Measurements from ENCODE around the gene KLF3. TPM values are rescaled to one million over a fixed set of nuclear protein-coding genes. Genes with fewer than 3 reads are reported as not detected.

Gene KLF3
- total RNA-seq, 2 experiments from 2014 or later = 203 to 204 TPM

GRCh38 chr4:38706301-38706700 lies 42.3 kb downstream of the KLF3 start:
- CTCF ChIA-PET = no interaction called here
- no peaks in the 10 kb centered on the region for H3K27me3 Mint-ChIP-seq
- Histone ChIP-seq H3K9me3 (ENCODE audit: control insufficient read depth in 1 of 2, insufficient read depth in 1 of 2, low read length in 2 of 2) (no peaks in the 10 kb centered on the region), H3K27ac (ENCODE audit: low read depth in 1 of 2, low read length in 2 of 2) (no peak overlapping the region), H3K4me3 (ENCODE audit: low read length) (no peak overlapping the region), H3K36me3 (ENCODE audit: insufficient read depth, low read length) (no peaks in the 10 kb centered on the region), H3K27me3 (ENCODE audit: control insufficient read depth in 1 of 2, insufficient read depth in 2 of 2, low read length in 2 of 2) (no peaks in the 10 kb centered on the region), H3K4me1 (ENCODE audit: insufficient read depth, low read length) (no peaks in the 10 kb centered on the region)
- intact Hi-C loops (cut with DNase I, micrococcal nuclease) = no loop called here
- peaks cover 25% of the 10 kb centered on the region for H3K4me1 Mint-ChIP-seq (ENCODE audit: low read depth)
- ATAC-seq (ENCODE audit: poor library complexity) (no peak), DNase-seq (no peak)
- H3K27ac Mint-ChIP-seq = no peak overlapping the region
- TF ChIP-seq CTCF (IDR thresholded peaks at IDR 0.05) = no peak
- no peak overlapping the region for H3K4me3 Mint-ChIP-seq
- H3K9me3 Mint-ChIP-seq = no peaks in the 10 kb centered on the region
- POLR2A ChIA-PET = interaction anchor here (0.7 to 2.1 kb wide), 3 partner anchors 9 to 14 kb away, joined by 3 to 6 read pairs (median 4); no protein-coding TSS in a partner anchor
- H3K36me3 Mint-ChIP-seq (ENCODE audit: low read depth) = no peaks in the 10 kb centered on the region

- Histone ChIP-seq H3K4me1 (ENCODE audit: insufficient read depth, low read length) (no peaks in the 10 kb centered on the region), H3K27ac (ENCODE audit: low read depth in 1 of 2, low read length in 2 of 2) (no peak overlapping the region), H3K4me3 (ENCODE audit: low read length) (no peak overlapping the region), H3K27me3 (ENCODE audit: control insufficient read depth in 1 of 2, insufficient read depth in 2 of 2, low read length in 2 of 2) (no peaks in the 10 kb centered on the region), H3K36me3 (ENCODE audit: insufficient read depth, low read length) (no peaks in the 10 kb centered on the region), H3K9me3 (ENCODE audit: control insufficient read depth in 1 of 2, insufficient read depth in 1 of 2, low read length in 2 of 2) (peaks cover 0 to 6% of the 10 kb centered on the region in 2 experiments)
- DNase-seq (no peak), ATAC-seq (ENCODE audit: poor library complexity) (no peak)
- Mint-ChIP-seq H3K36me3 (ENCODE audit: low read depth) (peaks cover 4% of the 10 kb centered on the region), H3K4me3 (no peak overlapping the region), H3K27ac (no peak overlapping the region), H3K27me3 (no peaks in the 10 kb centered on the region), H3K4me1 (ENCODE audit: low read depth) (peaks cover 16% of the 10 kb centered on the region), H3K9me3 (peaks cover 7% of the 10 kb centered on the region)
- intact Hi-C loops (cut with DNase I, micrococcal nuclease) = no loop called here
- TF ChIP-seq CTCF (IDR thresholded peaks at IDR 0.05) = no peak
- ChIA-PET CTCF (interaction anchor here (0.6 kb wide), 1 partner anchor 11 kb away, joined by 5 read pairs; no protein-coding TSS in a partner anchor), POLR2A (no interaction called here)
These were observed 46.1 kb downstream of the KLF3 start for GRCh38 chr4:38710053-38710452.

- no peak for TF ChIP-seq CTCF (IDR thresholded peaks at IDR 0.05)
- Histone ChIP-seq H3K4me3 (ENCODE audit: low read length) (no peak overlapping the region), H3K4me1 (ENCODE audit: insufficient read depth, low read length) (no peaks in the 10 kb centered on the region), H3K27me3 (ENCODE audit: control insufficient read depth in 1 of 2, insufficient read depth in 2 of 2, low read length in 2 of 2) (no peaks in the 10 kb centered on the region), H3K27ac (ENCODE audit: low read depth in 1 of 2, low read length in 2 of 2) (no peak overlapping the region), H3K9me3 (ENCODE audit: control insufficient read depth in 1 of 2, insufficient read depth in 1 of 2, low read length in 2 of 2) (peaks cover 0 to 6% of the 10 kb centered on the region in 2 experiments), H3K36me3 (ENCODE audit: insufficient read depth, low read length) (no peaks in the 10 kb centered on the region)
- Mint-ChIP-seq H3K27ac (no peak overlapping the region), H3K27me3 (no peaks in the 10 kb centered on the region), H3K36me3 (ENCODE audit: low read depth) (peaks cover 4% of the 10 kb centered on the region), H3K9me3 (peaks cover 7% of the 10 kb centered on the region), H3K4me1 (ENCODE audit: low read depth) (peaks cover 11% of the 10 kb centered on the region), H3K4me3 (no peak overlapping the region)
- POLR2A ChIA-PET = no interaction called here
- CTCF ChIA-PET = no interaction called here
- intact Hi-C loops (cut with DNase I, micrococcal nuclease) = no loop called here
- ATAC-seq (ENCODE audit: poor library complexity) = no peak
- no peak for DNase-seq
These were observed 47.1 kb downstream of the KLF3 start for GRCh38 chr4:38711066-38711465.

Measured in CD4-positive, alpha-beta T cell (primary cell).